ENCODE results near the gene PON3.
A peak's percentile ranks its signal among the peaks of the same experiment; 100 is the strongest.
"Not testable (repeated sequence)": the region's sequence is repeated elsewhere in the genome, so short reads cannot be mapped to it uniquely, and the experiment has no call there.

PON3 gene

DNA sequence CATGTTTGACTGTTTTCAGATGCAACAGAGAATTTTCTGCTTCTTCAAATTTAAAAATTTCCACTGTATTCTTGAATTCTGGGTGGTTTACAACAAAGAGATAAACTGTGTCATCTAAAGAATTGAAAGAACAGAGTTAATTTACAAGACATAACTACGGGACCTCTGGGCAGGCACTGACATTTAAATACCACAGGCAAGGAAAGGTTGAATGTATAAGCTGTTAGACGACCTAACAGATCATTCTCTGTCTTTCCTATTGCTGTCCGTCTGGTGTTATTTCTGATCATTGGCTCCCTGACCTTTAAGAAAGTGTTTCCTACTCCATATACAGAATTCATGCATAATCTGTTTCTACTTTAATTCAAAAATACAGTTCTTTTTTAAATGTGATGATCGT lies 15.5 kb upstream of the PON3 start:
- no peak for DNase-seq

DNA sequence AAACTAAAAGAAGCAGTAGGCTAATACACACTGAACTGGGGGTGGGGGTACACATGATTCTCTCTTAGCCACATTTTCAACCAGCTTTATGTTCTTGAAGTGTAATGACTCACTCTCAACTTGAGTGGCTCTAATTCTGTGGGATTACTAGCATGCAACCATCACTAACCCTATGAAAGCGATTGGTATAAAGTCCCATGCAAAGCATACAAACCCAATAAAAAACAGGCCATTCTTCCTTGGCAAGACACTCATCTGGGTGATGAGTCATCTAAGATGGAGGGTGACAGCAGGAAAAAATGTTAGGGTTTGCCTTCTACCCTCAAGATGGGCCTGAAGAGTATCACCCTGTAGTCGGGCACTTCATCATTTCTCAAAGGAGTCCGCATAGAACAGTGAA lies 14.9 kb upstream of the PON3 start:
- DNase-seq = no peak

GRCh38 chr7:95407751-95408150 lies 11.6 kb upstream of the PON3 start:
- DNase-seq = no peak

GRCh38 chr7:95405800-95406199 lies 9.6 kb upstream of the PON3 start:
- DNase-seq = no peak

GRCh38 chr7:95405208-95405607 lies 9.0 kb upstream of the PON3 start:
- no peak for DNase-seq

DNA sequence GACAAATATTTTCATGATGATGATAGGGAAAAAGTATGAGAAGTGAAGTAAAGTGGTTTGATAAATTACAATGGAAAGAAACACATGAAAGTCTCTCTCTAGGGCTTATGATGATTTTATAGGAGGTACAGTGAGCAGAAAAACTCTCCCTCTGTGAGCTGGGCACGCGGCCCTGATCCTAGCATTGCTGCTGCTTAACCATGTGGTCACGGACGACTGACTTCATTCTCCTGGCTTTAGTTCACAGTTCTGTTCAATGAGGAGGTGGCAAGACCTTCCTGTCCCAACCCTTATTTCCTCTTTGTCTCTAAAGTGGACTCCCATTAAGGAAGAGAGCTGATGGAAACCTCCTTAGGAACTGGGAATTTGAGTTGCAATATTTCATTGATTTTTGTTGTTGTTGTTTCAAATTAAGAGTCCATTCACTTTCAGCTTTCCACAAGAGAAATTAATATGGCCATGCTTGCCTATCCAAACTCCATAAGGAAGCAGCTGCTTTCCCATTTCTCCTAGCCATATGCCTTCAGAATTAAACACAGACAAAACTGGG lies 8.2 kb upstream of the PON3 start:
- peak; percentile 31 for DNase-seq

GRCh38 chr7:95398155-95398940 lies 2.2 kb upstream of the PON3 start:
- DNase-seq = peak; percentile 63

DNA sequence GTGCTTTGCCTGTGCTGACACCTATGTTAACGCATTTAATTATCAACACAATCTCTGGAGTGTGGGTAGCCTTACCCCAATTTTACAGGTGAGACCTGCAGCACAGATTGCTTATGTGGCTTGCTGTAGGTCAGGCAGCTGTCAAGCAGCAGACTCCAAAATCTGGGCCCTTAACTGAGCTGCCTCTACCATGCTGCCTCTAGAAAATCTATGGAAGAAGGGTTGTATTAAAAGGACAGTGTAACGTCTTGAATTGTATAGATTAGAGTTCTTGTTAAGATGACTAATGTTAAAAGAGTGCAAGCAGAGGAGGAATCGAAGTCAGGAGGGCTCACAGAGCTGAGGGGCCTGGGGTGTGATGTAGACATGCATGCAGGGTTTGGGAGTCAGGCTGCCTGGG lies 1.2 kb upstream of the PON3 start:
- DNase-seq = no peak

- no peak for DNase-seq
Measured at GRCh38 chr7:95395755-95396135, 430 bp downstream of the PON3 start.

- no peak for DNase-seq
Measured at GRCh38 chr7:95394370-95394769, 1.8 kb downstream of the PON3 start.

- DNase-seq = no peak
Measured at GRCh38 chr7:95391761-95392160, 4.4 kb downstream of the PON3 start.

- no peak for DNase-seq
Measured at GRCh38 chr7:95389516-95389915, 6.7 kb downstream of the PON3 start.

DNA sequence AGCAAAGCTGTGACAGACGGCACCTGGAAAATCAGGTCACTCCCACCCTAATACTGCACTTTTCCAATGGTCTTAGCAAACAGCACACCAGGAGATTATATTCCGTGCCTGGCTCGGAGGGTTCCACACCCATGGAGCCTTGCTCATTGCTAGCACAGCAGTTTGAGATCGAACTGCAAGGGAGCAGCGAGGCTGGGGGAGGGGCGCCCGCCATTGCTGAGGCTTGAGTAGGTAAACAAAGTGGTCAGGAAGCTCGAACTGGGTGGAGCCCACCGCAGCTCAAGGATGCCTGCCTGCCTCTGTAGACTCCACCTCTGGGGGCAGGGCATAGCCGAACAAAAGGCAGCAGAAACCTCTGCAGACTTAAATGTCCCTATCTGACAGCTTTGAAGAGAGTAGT lies 16.7 kb downstream of the PON3 start:
- not testable (repeated sequence) for DNase-seq

DNA sequence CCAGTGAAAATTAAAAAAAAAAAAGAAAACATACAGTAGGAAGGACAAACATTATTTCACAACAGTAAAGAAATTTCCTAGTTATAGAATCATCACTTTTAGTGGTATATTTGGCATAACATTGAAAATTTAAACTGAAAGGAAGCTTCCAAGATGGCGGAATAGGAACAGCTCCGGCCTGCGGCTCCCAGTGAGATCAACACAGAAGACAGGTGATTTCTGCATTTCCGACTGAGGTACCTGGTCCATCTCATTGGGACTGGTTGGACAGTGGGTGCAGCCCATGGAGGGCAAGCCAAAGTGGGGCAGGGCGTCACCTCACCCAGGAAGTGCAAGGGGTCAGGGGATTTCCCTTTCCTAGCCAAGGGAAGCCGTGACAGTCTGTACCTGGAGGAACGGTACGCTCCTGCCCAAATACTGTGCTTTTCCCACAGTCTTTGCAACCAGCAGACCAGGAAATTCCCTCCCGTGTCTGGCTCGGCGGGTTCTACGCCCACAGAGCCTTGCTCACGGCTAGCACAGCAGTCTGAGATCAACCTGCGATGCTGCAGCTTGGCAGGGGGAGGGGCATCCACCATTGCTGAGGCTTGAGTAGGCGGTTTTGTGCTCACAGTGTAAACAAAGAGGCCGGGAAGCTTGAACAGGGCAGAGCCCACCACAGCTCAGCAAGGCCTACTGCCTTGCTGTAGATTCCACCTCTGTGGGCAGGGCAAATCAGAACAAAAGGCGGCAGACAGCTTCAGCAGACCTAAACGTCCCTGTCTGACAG lies 19.4 kb downstream of the PON3 start:
- no peak for DNase-seq

GRCh38 chr7:95375591-95376257 lies 20.5 kb downstream of the PON3 start:
- DNase-seq = no peak

GRCh38 chr7:95373323-95373722 lies 22.9 kb downstream of the PON3 start:
- DNase-seq = no peak

GRCh38 chr7:95368235-95368634 lies 27.9 kb downstream of the PON3 start:
- DNase-seq = no peak

- DNase-seq = no peak
Measured at GRCh38 chr7:95367606-95368005, 28.6 kb downstream of the PON3 start.

DNA sequence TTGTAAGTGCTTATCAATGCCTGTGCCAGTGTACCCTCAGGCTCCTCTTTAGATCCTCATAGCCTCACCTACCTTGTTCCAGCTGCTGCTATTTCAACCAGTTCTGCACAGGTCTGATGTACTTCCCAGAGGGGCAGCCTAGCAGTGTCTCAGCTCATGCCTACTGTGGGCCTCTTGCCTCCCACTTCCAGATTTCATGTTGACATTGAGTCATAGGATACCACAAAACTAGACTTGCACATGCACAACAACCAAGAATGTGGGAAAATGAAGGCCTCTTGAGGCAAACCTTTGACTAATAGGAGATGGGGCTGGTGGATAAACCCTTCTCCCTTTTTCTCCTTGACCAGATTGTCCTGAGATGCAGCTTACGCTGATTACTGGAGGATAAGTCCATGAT lies 31.0 kb downstream of the PON3 start:
- DNase-seq = no peak

- peak; percentile 2 for DNase-seq
Measured at GRCh38 chr7:95357623-95358022, 38.6 kb downstream of the PON3 start.

GRCh38 chr7:95342642-95343307 lies 53.4 kb downstream of the PON3 start:
- DNase-seq = no peak

DNA sequence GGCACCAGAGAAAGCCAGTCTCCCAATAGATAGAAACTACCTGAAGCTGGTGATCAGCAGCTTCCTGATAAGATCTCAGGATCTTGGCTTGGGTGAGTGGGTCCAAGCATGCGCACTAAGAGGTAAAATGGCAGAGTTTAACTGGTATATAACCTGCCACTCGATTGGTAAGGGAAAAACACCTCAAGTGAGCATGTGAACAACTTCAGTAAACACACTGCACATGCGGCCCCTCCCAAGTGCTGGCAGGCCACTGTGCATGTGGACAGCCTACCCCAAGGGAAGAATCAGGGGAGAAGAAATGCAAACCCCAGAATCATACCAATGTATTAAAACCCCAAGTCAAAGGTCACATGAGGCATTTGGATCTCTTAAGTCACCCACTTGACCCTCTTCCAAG lies 54.1 kb downstream of the PON3 start:
- no peak for DNase-seq

DNA sequence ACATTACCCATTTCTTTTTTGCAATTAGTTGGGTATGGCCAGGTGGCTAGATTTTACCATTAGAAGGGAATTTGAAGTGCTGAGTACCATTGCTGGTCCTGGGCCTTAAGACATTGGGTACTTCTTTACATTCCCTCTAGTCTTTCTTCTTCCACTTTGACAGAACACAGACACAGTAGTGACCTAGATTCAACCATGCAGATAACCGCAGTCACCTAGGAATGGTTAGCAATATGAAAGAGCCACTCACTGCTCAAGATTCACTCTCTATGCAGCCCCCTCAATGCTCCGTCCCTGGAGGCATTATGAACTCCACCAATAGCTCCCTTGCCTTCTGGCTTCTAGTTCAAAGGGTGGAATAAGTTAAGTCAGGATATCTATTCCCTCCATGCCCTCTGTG lies 55.7 kb downstream of the PON3 start:
- DNase-seq = no peak

All from NCI-H82 (cell line).